Iris pigment epithelial cell (primary cell): ENCODE data around the gene SPECC1.
"Not testable (repeated sequence)": the region's sequence is repeated elsewhere in the genome, so short reads cannot be mapped to it uniquely, and the experiment has no call there.

Experiments used
- DNase-seq: peaks from one replicate; pipeline ENCODE4 v3.0.0-alpha.2; 2011; ENCODE audit warnings: low read depth

SPECC1 gene

GRCh38 chr17:20094777-20095176 lies 85.6 kb downstream of the SPECC1 start:
- no peak for DNase-seq

DNA sequence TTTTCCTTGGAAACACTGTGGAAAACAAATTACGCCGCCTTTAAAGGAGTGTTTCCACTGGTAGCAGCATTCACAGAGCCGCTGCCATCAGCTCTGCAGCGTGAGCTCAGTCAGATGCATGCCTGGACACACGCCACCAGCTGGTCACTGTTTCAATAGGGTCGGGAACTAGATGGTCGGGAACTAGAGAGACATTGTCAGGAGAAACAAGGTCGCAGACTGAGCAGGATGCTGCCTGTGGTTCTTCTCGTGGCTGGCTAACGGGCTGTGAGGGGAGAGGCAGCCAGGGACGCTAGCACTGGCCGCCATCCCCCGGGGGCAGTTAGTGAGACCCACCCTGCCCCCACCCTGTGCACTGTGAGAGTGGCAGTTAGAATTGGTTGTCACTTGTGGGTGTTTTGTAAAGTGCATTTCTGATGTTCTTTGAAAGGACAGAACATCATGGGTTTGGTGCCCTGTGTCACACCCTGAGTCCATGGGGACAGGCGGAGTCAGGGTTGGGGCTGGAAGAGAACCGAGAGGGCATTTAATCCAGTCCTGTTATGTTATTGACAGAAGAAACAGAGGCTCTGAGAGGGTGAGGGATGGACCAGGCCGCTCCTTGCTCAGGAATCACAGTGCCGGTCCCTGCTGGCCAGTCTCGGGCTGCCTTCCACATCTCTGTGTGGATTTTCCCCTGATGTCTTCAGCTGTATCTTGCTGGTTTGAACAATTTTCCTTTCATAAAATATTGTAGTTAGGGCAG lies 86.3 kb downstream of the SPECC1 start:
- DNase-seq: peak; percentile 6

- no peak for DNase-seq
Observed at GRCh38 chr17:20096430-20096829, 87.3 kb downstream of the SPECC1 start.

- DNase-seq: no peak
Observed at GRCh38 chr17:20097330-20097729, 88.2 kb downstream of the SPECC1 start.

DNA sequence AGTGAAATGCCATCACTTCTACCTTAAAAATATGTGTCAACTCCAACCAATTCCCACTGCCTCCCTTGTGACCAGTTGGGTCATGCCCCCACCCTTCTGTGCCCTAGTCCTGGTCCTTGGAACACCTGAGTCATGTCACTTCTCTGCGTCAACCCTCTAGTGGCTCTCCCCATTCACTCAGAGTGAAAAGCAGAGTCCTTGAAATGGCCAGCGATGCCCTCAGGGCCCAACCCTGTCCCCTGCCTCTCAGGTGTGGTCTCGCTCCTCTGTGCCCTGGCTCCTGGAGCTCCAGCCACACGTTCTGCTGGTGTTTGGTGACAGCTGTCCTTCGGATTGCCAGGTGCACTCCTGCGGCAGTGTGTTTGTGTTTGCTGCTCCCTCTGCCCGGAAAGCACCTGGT lies 89.2 kb downstream of the SPECC1 start:
- DNase-seq: no peak

DNA sequence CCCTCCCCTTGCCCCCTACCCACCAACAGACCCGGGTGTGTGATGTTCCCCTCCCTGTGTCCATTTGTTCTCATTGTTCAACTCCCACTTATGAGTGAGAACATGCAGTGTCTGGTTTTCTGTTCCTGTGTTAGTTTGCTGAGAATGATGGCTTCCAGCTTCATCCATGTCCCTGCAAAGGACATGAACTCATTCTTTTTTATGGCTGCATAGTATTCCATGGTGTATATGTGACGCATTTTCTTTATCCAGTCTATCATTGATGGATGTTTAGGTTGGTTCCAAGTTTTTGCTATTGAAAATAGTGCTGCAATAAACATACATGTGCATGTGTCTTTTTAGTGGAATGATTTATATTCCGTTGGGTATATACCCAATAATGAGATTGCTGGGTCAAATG lies 91.6 kb downstream of the SPECC1 start:
- not testable (repeated sequence) for DNase-seq

- DNase-seq: no peak
Observed at GRCh38 chr17:20103454-20104446, 94.6 kb downstream of the SPECC1 start.

DNA sequence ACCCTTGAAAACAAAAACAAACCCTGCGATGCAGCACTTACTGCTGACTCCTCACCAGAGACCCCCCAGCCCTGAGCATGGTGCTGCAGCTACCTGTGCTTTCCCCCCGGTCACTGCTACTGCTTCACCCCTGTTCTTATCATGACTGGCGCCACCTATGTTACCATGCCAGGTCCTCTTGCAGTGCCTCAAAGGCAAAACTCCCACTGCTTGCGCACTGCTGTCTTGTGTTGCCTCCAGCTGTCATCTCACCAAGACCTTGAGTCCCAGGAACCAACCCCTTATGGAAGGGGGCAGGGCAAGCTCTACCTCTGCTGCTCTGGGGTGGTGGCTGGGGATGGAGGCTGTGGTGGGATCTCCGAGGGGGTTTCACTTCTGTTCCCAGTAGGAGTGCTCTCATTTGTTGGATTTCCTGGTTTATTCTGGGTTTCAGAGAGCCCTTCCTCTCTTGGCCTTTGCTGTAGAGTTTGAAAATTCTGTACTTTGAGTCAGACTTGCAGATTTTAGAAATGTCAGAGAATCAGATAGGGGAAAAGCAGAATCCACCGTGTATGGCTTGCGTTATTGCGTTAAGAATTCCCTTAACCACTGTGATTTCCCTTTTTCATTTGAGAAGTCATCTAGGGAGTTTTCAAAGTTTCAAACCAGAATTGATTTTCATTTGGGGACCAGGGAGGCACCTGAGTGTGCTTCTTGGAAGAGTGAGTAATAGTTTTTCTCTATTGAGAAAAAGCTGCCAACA lies 96.6 kb downstream of the SPECC1 start:
- no peak for DNase-seq

DNA sequence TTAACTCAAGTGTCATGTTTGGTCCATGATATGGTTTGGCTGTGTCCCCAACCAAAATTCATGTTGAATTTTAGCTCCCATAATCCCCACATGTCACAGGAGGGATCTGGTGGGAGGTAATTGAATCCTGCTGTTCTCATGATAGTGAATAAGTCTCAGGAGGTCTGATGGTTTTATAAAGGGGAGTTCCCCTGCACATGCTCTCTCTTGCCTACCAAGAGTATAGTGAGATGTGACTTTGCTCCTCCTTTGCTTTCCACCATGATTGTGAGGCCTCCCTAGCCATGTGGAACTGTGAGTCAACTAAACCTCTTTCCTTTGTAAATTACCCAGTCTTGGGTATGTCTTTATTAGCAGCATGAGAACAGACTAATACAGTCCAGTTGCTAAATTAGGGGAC lies 97.3 kb downstream of the SPECC1 start:
- not testable (repeated sequence) for DNase-seq

- DNase-seq: no peak
Observed at GRCh38 chr17:20109076-20109475, 99.9 kb downstream of the SPECC1 start.

DNA sequence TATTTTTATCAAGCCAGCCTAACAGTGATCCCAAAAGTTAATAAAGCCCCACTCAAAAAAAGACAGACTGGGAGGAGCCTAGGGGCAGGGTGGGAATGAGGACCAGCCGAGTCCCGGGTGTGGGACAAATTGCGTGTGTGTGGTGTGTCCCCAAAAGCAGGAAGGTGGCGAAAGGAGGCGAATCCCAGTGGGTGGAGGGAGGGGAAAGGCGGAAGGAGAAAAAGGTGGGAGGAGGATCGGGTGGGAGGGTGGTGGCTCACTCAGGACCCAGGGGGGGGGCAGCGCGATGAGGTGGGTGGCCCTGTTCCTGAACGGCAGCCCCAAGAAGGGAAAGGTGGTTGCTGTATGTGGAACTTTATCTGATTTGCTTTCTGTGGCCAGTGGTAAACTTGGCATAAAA lies 102.4 kb downstream of the SPECC1 start:
- DNase-seq: no peak

GRCh38 chr17:20114466-20114865 lies 105.3 kb downstream of the SPECC1 start:
- no peak for DNase-seq

- DNase-seq: peak; percentile 26
Observed at GRCh38 chr17:20116683-20117309, 107.6 kb downstream of the SPECC1 start.

DNA sequence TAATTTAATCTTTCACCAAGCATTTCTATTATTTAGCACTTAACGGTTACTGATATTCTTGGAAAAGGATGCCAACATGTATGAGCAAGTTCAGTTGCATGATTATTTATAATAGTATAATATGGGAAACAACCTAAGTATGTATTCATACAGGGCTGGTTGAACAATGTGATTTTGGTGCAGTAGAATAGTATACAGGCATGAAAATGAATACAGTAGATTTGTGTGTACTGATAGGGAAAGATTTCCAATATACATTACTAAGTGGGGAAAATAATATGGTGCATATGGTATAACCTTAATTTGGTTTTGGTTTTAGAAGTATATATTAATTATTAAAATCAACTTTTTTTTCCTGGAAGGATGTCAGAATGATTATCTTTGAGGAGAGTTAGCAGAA lies 109.1 kb downstream of the SPECC1 start:
- DNase-seq: no peak

GRCh38 chr17:20120836-20121235 lies 111.7 kb downstream of the SPECC1 start:
- no peak for DNase-seq

GRCh38 chr17:20121359-20122253 lies 112.4 kb downstream of the SPECC1 start:
- DNase-seq: peak; percentile 49

- no peak for DNase-seq
Observed at GRCh38 chr17:20122254-20122879, 113.2 kb downstream of the SPECC1 start.

DNA sequence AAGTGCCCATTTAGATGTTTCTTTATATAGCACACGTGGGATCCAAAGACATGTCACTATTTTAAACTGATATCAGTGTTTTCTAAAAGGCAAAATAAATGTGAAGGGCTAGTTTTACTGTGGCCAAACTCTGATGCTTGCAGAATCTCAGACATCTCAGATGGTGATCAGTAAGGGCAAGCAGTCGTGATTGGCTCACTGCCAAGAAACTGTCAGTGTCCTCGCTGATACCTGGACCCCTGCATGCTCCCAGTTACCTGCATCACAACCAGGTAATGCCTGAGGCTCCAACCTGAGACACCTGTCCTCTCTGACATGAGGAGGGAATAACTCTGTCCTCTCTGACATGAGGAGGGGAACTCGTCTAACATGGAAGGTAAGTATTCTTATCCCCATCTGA lies 114.0 kb downstream of the SPECC1 start:
- DNase-seq: no peak

GRCh38 chr17:20125724-20126123 lies 116.6 kb downstream of the SPECC1 start:
- no peak for DNase-seq

GRCh38 chr17:20127360-20128035 lies 118.3 kb downstream of the SPECC1 start:
- DNase-seq: no peak
